Natural killer cell (primary cell): ENCODE measurements around the gene ETV6. TPM values are rescaled to one million over a fixed set of nuclear protein-coding genes. Genes with fewer than 3 reads are reported as not detected.

ENCODE experiments used
- ATAC-seq, 3 donors: fragments of 150-1000 bp in 2 of 3; fragments of 200-7000 bp in 1 of 3; cut with Tn5 transposase; 1 replicate in 1 of 3; 2 replicates in 2 of 3; pipeline ENCODE4 v1.10.0; 2021; ENCODE audit warnings: mild to moderate bottlenecking in 2 of 3, moderate library complexity in 2 of 3
- DNase-seq, 2 donors: peaks; one replicate each; pipeline versions ENCODE4 v3.0.0 to v3.0.0-alpha.2; 2013 to 2021; ENCODE audit warnings: mixed read lengths in 1 of 2
- H3K27ac ChIP-seq: one replicate; pipeline ENCODE4 v1.5.1; 2013; ENCODE audit warnings: mild to moderate bottlenecking, low read length
- H3K27me3 ChIP-seq: one replicate; pipeline ENCODE4 v1.6.1; 2013; ENCODE audit warnings: low read length; ENCODE audit not compliant: control insufficient read depth, insufficient read depth
- H3K36me3 ChIP-seq: one replicate; pipeline ENCODE4 v1.6.1; 2013; ENCODE audit warnings: low read length; ENCODE audit not compliant: control insufficient read depth, insufficient read depth
- H3K4me1 ChIP-seq: one replicate; pipeline ENCODE4 v1.6.1; 2013; ENCODE audit warnings: low read length; ENCODE audit not compliant: control insufficient read depth, insufficient read depth
- H3K4me3 ChIP-seq: one replicate; pipeline ENCODE4 v1.5.1; 2013; ENCODE audit warnings: low read length
- H3K9me3 ChIP-seq: one replicate; pipeline ENCODE4 v1.6.1; 2013; ENCODE audit warnings: low read length; ENCODE audit not compliant: control insufficient read depth, insufficient read depth
- H3K27ac Mint-ChIP-seq, 2 donors: one replicate each; pipeline ENCODE4 v1.8.0; 2022; ENCODE audit warnings: mild to moderate bottlenecking in 2 of 2, mixed read lengths in 2 of 2, moderate library complexity in 1 of 2
- H3K27me3 Mint-ChIP-seq, 2 donors: one replicate each; pipeline ENCODE4 v1.8.0; 2022; ENCODE audit warnings: low read depth in 2 of 2, mixed read lengths in 2 of 2
- H3K36me3 Mint-ChIP-seq: one replicate; pipeline ENCODE4 v1.8.0; 2022; ENCODE audit warnings: mixed read lengths
- H3K4me1 Mint-ChIP-seq, 2 donors: one replicate each; pipeline ENCODE4 v1.8.0; 2022; ENCODE audit warnings: mixed read lengths in 2 of 2
- H3K4me3 Mint-ChIP-seq: one replicate; pipeline ENCODE4 v1.8.0; 2022; ENCODE audit warnings: mild to moderate bottlenecking, moderate library complexity, mixed read lengths
- H3K9me3 Mint-ChIP-seq, 2 donors: one replicate each; pipeline ENCODE4 v1.8.0; 2022; ENCODE audit warnings: mixed read lengths in 2 of 2
- CTCF ChIP-seq: fragments of 200-600 bp; IDR thresholded peaks from one replicate; pipeline ENCODE4 v1.8.0; 2022; ENCODE audit warnings: antibody characterized with exemption
- WGBS: methylation state at CpG from one replicate; pipeline ENCODE4 v1.1.7; 2013; ENCODE audit warnings: missing lambda C conversion rate; ENCODE audit not compliant: insufficient coverage; 5-methylcytosine and 5-hydroxymethylcytosine counted together
- intact Hi-C: fragments of 100-400 bp; cut with micrococcal nuclease; formaldehyde crosslinking; loops from one replicate; pipeline ENCODE4 v1.14.2; 2022
- total RNA-seq, 4 donors: library from RNA; stranded (reverse); fragments of 120-200 nt in 1 of 4; gene quantifications; one replicate each; pipeline versions ENCODE4 v1.2.3 to v1.2.4, GENCODE V29; 2013 to 2022

ETV6 gene
- total RNA-seq, 3 donors from 2014 or later (not counting 1 experiment from before 2014, with no cell fraction given) = 38.9 to 49.5 (median 40.6) TPM

GRCh38 chr12:11768233-11768965 lies 118.9 kb downstream of the ETV6 start:
- WGBS = 86% methylated on average over 5 of the region's 5 CpGs
- Mint-ChIP-seq H3K4me3 (no peak overlapping the region), H3K4me1 (peaks cover 67 to 79% of the 10 kb centered on the region in 2 donors), H3K9me3 (no peaks in the 10 kb centered on the region), H3K36me3 (no peaks in the 10 kb centered on the region), H3K27me3 (no peaks in the 10 kb centered on the region), H3K27ac (no peak overlapping the region)
- intact Hi-C loops = no loop called here
- H3K36me3 ChIP-seq = no peaks in the 10 kb centered on the region
- H3K9me3 ChIP-seq = no peaks in the 10 kb centered on the region
- no peak for TF ChIP-seq CTCF
- no peak overlapping the region for H3K27ac ChIP-seq
- ATAC-seq = no peak
- peaks cover 20% of the 10 kb centered on the region for H3K4me1 ChIP-seq
- DNase-seq = no peak
- no peak overlapping the region for H3K4me3 ChIP-seq
- H3K27me3 ChIP-seq = no peaks in the 10 kb centered on the region

- Mint-ChIP-seq H3K9me3 (no peaks in the 10 kb centered on the region), H3K36me3 (no peaks in the 10 kb centered on the region), H3K4me1 (peaks cover 67 to 73% of the 10 kb centered on the region in 2 donors), H3K27ac (no peak overlapping the region), H3K4me3 (peak overlapping the region; percentile 37), H3K27me3 (no peaks in the 10 kb centered on the region)
- no peaks in the 10 kb centered on the region for H3K27me3 ChIP-seq
- intact Hi-C loops = no loop called here
- 58% methylated on average over 11 of the region's 12 CpGs for WGBS
- peak; percentile 47 to 67 (median 50) for ATAC-seq
- H3K9me3 ChIP-seq = no peaks in the 10 kb centered on the region
- peaks cover 27% of the 10 kb centered on the region for H3K4me1 ChIP-seq
- TF ChIP-seq CTCF = no peak
- no peak overlapping the region for H3K27ac ChIP-seq
- H3K4me3 ChIP-seq = no peak overlapping the region
- peak in 1 of 2 donors; percentile 32 for DNase-seq
- H3K36me3 ChIP-seq = no peaks in the 10 kb centered on the region
Observed at GRCh38 chr12:11769723-11770514, 120.4 kb downstream of the ETV6 start.

GRCh38 chr12:11771356-11771755 lies 121.9 kb downstream of the ETV6 start:
- Mint-ChIP-seq H3K27me3 (no peaks in the 10 kb centered on the region), H3K27ac (no peak overlapping the region), H3K36me3 (no peaks in the 10 kb centered on the region), H3K9me3 (no peaks in the 10 kb centered on the region), H3K4me3 (no peak overlapping the region), H3K4me1 (peaks cover 55 to 58% of the 10 kb centered on the region in 2 donors)
- Histone ChIP-seq H3K9me3 (no peaks in the 10 kb centered on the region), H3K27ac (no peak overlapping the region), H3K27me3 (no peaks in the 10 kb centered on the region), H3K4me3 (no peak overlapping the region), H3K36me3 (no peaks in the 10 kb centered on the region), H3K4me1 (peaks cover 20% of the 10 kb centered on the region)
- intact Hi-C loops = no loop called here
- DNase-seq (peak in 1 of 2 donors; percentile 27), ATAC-seq (no peak)
- 96% methylated on average over 3 of the region's 3 CpGs for WGBS
- no peak for TF ChIP-seq CTCF
